AG04450 (cell line): Measurements from ENCODE around the gene DDX3X. TPM values are rescaled to one million over a fixed set of nuclear protein-coding genes. Genes with fewer than 3 reads are reported as not detected.

Experiments
- CTCF ChIA-PET: fragments of 300-600, 350-600 bp; formaldehyde crosslinking; extraction: SDS; loops from one replicate; lab custom pipeline; 2022; ENCODE audit warnings: antibody characterized with exemption, inconsistent platforms; lab: Charles Lee
- POLR2A ChIA-PET: fragments of 350-600 bp; formaldehyde crosslinking; extraction: SDS; loops from one replicate; lab custom pipeline; 2021; ENCODE audit warnings: antibody characterized with exemption, inconsistent platforms; lab: Yijun Ruan, JAX
- DNase-seq: peaks from one replicate; pipeline ENCODE4 v3.0.0-alpha.2; 2011; ENCODE audit warnings: low read depth, low spot score
- H3K27ac ChIP-seq: one replicate; pipeline ENCODE4 v1.5.1; 2012; ENCODE audit warnings: low read depth, low read length, control low read depth
- H3K27me3 ChIP-seq: one replicate; pipeline ENCODE4 v1.6.0; 2012; ENCODE audit warnings: low read length; ENCODE audit not compliant: control insufficient read depth, insufficient read depth
- H3K4me3 ChIP-seq: 2 replicates; pipeline ENCODE4 v1.5.1; 2011; ENCODE audit warnings: mild to moderate bottlenecking, low read depth, low read length, control low read depth
- H3K9me3 ChIP-seq: 2 replicates; pipeline ENCODE4 v1.5.1; 2012; ENCODE audit warnings: low read length; ENCODE audit not compliant: control insufficient read depth, insufficient read depth
- CTCF ChIP-seq: IDR thresholded peaks from 2 replicates; pipeline ENCODE4 v1.5.1; 2011; ENCODE audit warnings: low read depth, low read length, control low read depth, inconsistent platforms
- polyA plus RNA-seq: library from polyadenylated mRNA; depleted of rRNA; stranded (reverse); fragments of >200 nt; gene quantifications from 2 replicates; pipeline ENCODE4 v1.2.3, GENCODE V29; 2011; rRNA removed
- small RNA-seq: library from RNA; depleted of rRNA; stranded (forward); fragments of <200 nt; gene quantifications from one replicate; pipeline ENCODE3, GENCODE V24; 2012; ENCODE audit warnings: low read depth; ENCODE audit not compliant: insufficient read length

The DDX3X gene
- polyA plus RNA-seq, 1 experiment = 110 TPM

GRCh38 chrX:41412261-41413081 lies 78.5 kb downstream of the DDX3X start:
- no peak overlapping the region for H3K4me3 ChIP-seq
- ChIA-PET POLR2A (interaction anchor here (0.7 kb wide), 1 partner anchor 70 kb away, joined by 5 read pairs; no protein-coding TSS in a partner anchor), CTCF (no interaction called here)
- H3K27ac ChIP-seq = no peak overlapping the region
- no peak for TF ChIP-seq CTCF
- no peak for DNase-seq
- H3K9me3 ChIP-seq = no peaks in the 10 kb centered on the region
- H3K27me3 ChIP-seq = no peaks in the 10 kb centered on the region

Small RNA genes within 50 kb of the gene (small RNA-seq; reads per million reads assigned to genes)
- not detected for gene RF00019
- not detected for gene RNA5SP502

Other genes with a start within 250 kb of the DDX3X start
- gene USP9X, start 248.7 kb upstream of the DDX3X start, polyA plus RNA-seq = 49.1 and 49.3 TPM in 2 replicates
- gene NYX, start 113.2 kb downstream of the DDX3X start, polyA plus RNA-seq = not detected in 2 replicates